Measurements from ENCODE around the gene GLOD4.

DNA sequence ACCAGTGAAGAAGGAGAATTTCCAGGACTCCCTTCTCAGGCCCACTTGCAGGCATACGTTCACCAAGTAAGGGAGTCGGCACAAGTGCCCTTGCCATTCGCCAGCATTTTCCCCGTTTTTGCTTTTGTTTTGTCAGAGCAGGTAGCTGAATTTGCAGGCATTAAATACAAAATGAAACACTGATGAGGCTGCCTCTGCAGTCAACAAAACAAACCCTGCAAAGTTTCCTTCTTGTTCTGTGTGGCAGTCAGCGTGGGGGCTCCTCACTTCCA, 7.8 kb downstream of the GLOD4 start:
- TF ChIP-seq, protein P1, sequence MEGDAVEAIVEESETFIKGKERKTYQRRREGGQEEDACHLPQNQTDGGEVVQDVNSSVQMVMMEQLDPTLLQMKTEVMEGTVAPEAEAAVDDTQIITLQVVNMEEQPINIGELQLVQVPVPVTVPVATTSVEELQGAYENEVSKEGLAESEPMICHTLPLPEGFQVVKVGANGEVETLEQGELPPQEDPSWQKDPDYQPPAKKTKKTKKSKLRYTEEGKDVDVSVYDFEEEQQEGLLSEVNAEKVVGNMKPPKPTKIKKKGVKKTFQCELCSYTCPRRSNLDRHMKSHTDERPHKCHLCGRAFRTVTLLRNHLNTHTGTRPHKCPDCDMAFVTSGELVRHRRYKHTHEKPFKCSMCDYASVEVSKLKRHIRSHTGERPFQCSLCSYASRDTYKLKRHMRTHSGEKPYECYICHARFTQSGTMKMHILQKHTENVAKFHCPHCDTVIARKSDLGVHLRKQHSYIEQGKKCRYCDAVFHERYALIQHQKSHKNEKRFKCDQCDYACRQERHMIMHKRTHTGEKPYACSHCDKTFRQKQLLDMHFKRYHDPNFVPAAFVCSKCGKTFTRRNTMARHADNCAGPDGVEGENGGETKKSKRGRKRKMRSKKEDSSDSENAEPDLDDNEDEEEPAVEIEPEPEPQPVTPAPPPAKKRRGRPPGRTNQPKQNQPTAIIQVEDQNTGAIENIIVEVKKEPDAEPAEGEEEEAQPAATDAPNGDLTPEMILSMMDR (conservative IDR thresholded peaks at IDR 0.05; ENCODE audit: low read depth, low read length), result no peak
- TF ChIP-seq EZH2 (IDR thresholded peaks at IDR 0.05; ENCODE audit: low read length, unreplicated experiment) (no peak), EZH2phosphoT487 (IDR thresholded peaks at IDR 0.05; ENCODE audit: borderline replicate concordance, low read length) (no peak)
